Measurements from ENCODE around the gene DAPK2. TPM values are rescaled to one million over a fixed set of nuclear protein-coding genes. Genes with fewer than 3 reads are reported as not detected.
A peak's percentile ranks its signal among the peaks of the same experiment; 100 is the strongest.

DAPK2 gene
- total RNA-seq, 1 experiment from 2014 or later: 1.4 TPM

GRCh38 chr15:64045101-64045435 lies 1.2 kb downstream of the DAPK2 start:
- H3K27me3 ChIP-seq (replicated peaks; ENCODE audit: control insufficient read depth, insufficient read depth, low read length): no peaks in the 10 kb centered on the region
- no peaks in the 10 kb centered on the region for H3K36me3 ChIP-seq (ENCODE audit: control insufficient read depth, insufficient read depth, low read length)
- Mint-ChIP-seq H3K9me3 (ENCODE audit: unreplicated experiment) (no peaks in the 10 kb centered on the region), H3K27me3 (ENCODE audit: insufficient read depth, unreplicated experiment) (no peaks in the 10 kb centered on the region), H3K36me3 (ENCODE audit: insufficient read depth, unreplicated experiment) (no peaks in the 10 kb centered on the region), H3K4me1 (ENCODE audit: low read depth, unreplicated experiment) (no peaks in the 10 kb centered on the region), H3K27ac (ENCODE audit: unreplicated experiment) (no peak overlapping the region), H3K4me3 (ENCODE audit: unreplicated experiment) (peak overlapping the region; percentile 18)
- DNase-seq: no peak
- H3K9me3 ChIP-seq: no peaks in the 10 kb centered on the region
- CTCF ChIA-PET: interaction anchor here (0.6 to 2.0 kb wide), 3 partner anchors 100 to 1056 kb away, joined by 3 to 19 read pairs (median 6); no protein-coding TSS in a partner anchor
- BruUV-seq (replicated peaks): no TSS peak
- intact Hi-C loops (cut with micrococcal nuclease; ENCODE audit: unreplicated experiment): loop anchor here (5.0 to 10.0 kb wide), 3 partner anchors 73 to 293 kb away; no protein-coding TSS in a partner anchor
- H3K4me1 ChIP-seq: peaks cover under 1% of the 10 kb centered on the region
- POLR2A ChIA-PET: no interaction called here
- H3K4me3 ChIP-seq (ENCODE audit: low read depth, low read length): no peak overlapping the region
- no peak for TF ChIP-seq CTCF (IDR thresholded peaks at IDR 0.05; ENCODE audit: insufficient read depth in 1 of 2, low read depth in 1 of 2, low read length in 1 of 2, severe bottlenecking in 1 of 2, unreplicated experiment in 1 of 2)

DNA sequence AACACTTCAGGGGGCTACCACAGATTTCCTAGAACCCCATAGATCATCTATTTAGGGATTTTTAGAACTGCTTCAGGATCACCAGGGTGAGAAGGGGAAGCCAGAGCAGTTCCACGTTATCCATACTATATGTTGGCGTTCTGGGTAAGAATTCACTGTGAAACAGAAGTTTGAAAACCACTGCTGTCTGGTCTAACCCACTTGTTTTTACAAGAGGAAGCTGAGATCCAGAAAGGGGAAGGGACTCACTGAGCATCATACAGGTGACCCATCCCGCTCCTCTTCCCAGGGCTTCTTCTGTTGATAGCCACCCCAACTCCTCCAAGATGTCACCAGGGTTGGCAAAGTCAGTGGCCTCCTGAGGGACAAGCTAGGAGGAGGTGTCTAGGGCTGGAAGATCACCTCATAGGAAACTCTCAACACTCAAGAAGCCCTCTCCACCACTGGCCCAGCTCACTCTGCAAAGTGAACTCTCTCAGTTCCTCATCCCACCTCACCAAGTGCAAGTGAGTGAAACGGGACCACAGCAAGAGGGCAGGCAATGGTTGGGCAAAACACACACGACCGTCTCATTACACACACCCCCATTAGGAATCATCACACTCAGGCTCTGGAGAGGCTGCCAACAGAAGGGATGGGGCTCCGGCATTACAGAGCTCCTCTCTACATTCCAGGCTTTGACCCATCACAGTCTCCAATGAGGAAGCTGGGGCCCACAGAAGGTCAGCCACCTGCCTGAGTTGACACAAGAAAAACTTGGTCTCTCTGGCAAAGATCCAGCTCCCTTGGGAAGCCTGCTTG lies 1.8 kb downstream of the DAPK2 start:
- Mint-ChIP-seq H3K9me3 (ENCODE audit: unreplicated experiment) (no peaks in the 10 kb centered on the region), H3K36me3 (ENCODE audit: insufficient read depth, unreplicated experiment) (no peaks in the 10 kb centered on the region), H3K4me3 (ENCODE audit: unreplicated experiment) (no peak overlapping the region), H3K27me3 (ENCODE audit: insufficient read depth, unreplicated experiment) (no peaks in the 10 kb centered on the region), H3K27ac (ENCODE audit: unreplicated experiment) (no peak overlapping the region), H3K4me1 (ENCODE audit: low read depth, unreplicated experiment) (no peaks in the 10 kb centered on the region)
- no peak for TF ChIP-seq CTCF (IDR thresholded peaks at IDR 0.05; ENCODE audit: insufficient read depth in 1 of 2, low read depth in 1 of 2, low read length in 1 of 2, severe bottlenecking in 1 of 2, unreplicated experiment in 1 of 2)
- ChIA-PET CTCF (interaction anchor here (0.6 kb wide), 1 partner anchor 137 kb away, joined by 6 read pairs; no protein-coding TSS in a partner anchor), POLR2A (interaction anchor here (0.6 kb wide), 1 partner anchor 90 kb away, joined by 3 read pairs; no protein-coding TSS in a partner anchor)
- Histone ChIP-seq H3K36me3 (ENCODE audit: control insufficient read depth, insufficient read depth, low read length) (no peaks in the 10 kb centered on the region), H3K4me3 (ENCODE audit: low read depth, low read length) (no peak overlapping the region), H3K9me3 (no peaks in the 10 kb centered on the region), H3K27me3 (replicated peaks; ENCODE audit: control insufficient read depth, insufficient read depth, low read length) (no peaks in the 10 kb centered on the region), H3K4me1 (no peaks in the 10 kb centered on the region; the same call in 1 of the 2 replicates)
- no TSS peak for BruUV-seq (replicated peaks)
- no peak for DNase-seq
- intact Hi-C loops (cut with micrococcal nuclease; ENCODE audit: unreplicated experiment): loop anchor here (5.0 to 10.0 kb wide), 3 partner anchors 72 to 292 kb away; no protein-coding TSS in a partner anchor

DNA sequence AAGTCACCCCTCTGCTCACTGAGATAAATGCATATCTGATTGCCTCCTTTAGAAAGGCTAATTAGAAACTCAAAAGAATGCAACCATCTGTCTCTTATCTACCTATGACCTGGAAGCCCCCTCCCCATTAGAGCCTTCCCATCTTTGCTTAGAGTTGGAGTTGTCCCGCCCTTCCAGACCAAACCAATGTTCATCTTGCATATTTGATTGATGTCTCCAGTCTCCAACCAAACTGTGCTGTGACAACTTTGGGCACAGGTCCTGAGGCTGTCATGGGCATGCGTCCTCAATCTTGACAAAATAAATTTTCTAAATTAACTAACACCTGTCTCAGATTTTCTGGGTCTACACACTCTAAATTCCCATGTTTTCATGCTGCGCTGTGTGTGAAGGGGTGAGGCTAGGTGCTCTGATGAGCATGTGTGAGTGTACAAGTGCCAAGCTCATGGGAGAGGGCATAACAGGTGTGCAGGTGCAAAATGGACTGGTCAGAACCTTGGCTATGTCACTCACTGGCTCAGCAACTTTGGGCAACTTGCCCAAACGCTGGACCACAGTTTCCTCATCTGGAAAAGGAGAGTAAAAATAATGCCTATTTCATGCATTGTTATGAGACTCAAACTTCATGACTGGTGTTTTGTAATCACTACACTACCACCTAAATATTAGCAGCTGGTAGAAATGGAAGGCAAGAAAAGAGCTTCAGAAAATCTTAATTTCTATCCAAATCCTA lies 7.2 kb downstream of the DAPK2 start:
- Mint-ChIP-seq H3K4me3 (ENCODE audit: unreplicated experiment) (no peak overlapping the region), H3K9me3 (ENCODE audit: unreplicated experiment) (no peaks in the 10 kb centered on the region), H3K36me3 (ENCODE audit: insufficient read depth, unreplicated experiment) (no peaks in the 10 kb centered on the region), H3K4me1 (ENCODE audit: low read depth, unreplicated experiment) (no peaks in the 10 kb centered on the region), H3K27ac (ENCODE audit: unreplicated experiment) (no peak overlapping the region), H3K27me3 (ENCODE audit: insufficient read depth, unreplicated experiment) (no peaks in the 10 kb centered on the region)
- Histone ChIP-seq H3K4me1 (no peaks in the 10 kb centered on the region), H3K27me3 (replicated peaks; ENCODE audit: control insufficient read depth, insufficient read depth, low read length) (no peaks in the 10 kb centered on the region), H3K36me3 (ENCODE audit: control insufficient read depth, insufficient read depth, low read length) (no peaks in the 10 kb centered on the region), H3K9me3 (no peaks in the 10 kb centered on the region), H3K4me3 (ENCODE audit: low read depth, low read length) (no peak overlapping the region)
- ChIA-PET POLR2A (no interaction called here), CTCF (no interaction called here)
- BruUV-seq (replicated peaks): no TSS peak
- TF ChIP-seq CTCF (IDR thresholded peaks at IDR 0.05; ENCODE audit: insufficient read depth in 1 of 2, low read depth in 1 of 2, low read length in 1 of 2, severe bottlenecking in 1 of 2, unreplicated experiment in 1 of 2): no peak
- intact Hi-C loops (cut with micrococcal nuclease; ENCODE audit: unreplicated experiment): no loop called here
- no peak for DNase-seq
